NCI-H748 (cell line): ENCODE data around the gene HAP1.
A peak's percentile ranks its signal among the peaks of the same experiment; 100 is the strongest.
"Not testable (repeated sequence)": the region's sequence is repeated elsewhere in the genome, so short reads cannot be mapped to it uniquely, and the experiment has no call there.

ENCODE experiments used
- DNase-seq: peaks from one replicate; lab custom pipeline; 2025; ENCODE audit not compliant: unreplicated experiment; lab: John Stamatoyannopoulos, UW

The HAP1 gene

DNA sequence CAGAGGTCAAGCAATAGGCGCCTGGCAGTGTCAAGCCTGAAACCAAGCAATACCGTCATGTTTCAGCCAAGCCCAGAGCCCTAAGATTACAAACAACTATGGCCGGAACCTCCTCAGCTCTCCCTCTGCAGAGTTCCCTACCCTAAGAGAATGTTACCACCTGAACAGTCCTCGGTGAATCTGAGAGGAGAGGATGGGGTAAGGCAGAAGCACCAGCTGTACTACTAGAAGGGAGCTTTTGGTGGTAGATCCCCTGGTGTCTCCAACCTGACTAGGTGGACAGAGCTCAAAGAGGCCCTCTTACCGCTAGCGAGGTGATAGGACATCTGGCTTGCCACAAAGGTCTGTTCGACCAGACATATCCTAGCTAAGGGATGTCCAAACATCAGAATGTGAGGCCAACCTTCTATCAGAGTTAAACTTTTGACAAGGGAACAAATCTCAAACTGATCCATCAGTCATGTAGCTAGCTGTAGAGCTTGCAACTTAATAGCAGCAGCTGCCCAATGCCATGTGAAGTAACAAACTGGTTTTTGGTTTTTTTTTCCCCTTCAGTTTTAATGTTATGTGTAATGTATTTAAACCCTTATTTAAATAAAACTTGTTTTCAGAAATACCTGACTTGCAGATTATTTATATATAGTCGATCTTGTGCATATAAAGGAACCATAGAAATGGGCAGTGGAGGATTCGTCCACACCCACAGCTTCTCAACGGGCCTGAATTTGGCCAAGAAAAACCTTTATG, 43.2 kb downstream of the HAP1 start:
- no peak for DNase-seq

DNA sequence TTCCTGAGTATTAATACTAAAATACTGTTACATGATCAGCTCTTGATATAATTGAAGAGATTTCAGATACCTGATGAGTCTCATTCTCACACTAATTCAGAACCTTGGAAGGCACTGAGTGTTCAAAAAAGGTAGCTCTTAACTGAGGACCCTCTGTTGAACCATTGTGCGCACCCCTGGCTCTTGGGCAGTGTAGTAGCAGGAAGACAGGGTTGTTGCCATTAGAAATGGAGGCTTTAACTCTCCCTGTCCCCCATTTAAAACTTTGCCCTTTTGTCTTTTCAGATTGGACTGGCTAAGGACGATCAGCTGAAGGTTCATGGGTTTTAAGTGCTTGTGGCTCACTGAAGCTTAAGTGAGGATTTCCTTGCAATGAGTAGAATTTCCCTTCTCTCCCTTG, 43.9 kb downstream of the HAP1 start:
- no peak for DNase-seq

DNA sequence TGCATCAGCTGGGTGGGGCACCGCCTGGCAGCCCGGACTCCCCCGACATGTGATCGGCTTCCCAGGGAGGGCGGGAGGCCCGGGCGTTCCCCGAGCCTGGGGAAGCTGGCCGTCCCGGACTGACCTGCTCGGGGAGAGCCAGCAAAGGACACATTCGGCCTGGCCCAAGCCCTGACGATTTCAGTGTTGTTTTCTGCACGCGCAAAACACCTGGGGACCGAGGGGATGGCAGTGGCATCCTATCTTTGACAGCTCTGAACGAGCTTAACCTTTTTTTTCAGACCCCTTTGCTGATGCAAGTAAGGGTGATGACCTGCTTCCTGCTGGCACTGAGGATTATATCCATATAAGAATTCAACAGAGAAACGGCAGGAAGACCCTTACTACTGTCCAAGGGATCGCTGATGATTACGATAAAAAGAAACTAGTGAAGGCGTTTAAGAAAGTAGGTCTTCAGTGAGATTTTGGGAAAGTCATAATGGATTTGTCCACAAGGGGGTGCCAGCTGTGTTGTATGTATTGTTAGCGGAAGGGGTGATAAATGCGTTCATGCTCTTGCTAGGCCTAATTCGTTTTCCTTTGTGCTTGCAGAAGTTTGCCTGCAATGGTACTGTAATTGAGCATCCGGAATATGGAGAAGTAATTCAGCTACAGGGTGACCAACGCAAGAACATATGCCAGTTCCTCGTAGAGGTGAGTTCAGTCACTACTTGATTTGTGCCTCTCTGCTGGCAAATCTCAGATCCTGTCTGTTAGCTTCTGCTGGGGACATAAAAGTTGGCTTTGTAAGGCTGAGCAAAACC, 44.7 kb downstream of the HAP1 start:
- peak; percentile 57 for DNase-seq

DNA sequence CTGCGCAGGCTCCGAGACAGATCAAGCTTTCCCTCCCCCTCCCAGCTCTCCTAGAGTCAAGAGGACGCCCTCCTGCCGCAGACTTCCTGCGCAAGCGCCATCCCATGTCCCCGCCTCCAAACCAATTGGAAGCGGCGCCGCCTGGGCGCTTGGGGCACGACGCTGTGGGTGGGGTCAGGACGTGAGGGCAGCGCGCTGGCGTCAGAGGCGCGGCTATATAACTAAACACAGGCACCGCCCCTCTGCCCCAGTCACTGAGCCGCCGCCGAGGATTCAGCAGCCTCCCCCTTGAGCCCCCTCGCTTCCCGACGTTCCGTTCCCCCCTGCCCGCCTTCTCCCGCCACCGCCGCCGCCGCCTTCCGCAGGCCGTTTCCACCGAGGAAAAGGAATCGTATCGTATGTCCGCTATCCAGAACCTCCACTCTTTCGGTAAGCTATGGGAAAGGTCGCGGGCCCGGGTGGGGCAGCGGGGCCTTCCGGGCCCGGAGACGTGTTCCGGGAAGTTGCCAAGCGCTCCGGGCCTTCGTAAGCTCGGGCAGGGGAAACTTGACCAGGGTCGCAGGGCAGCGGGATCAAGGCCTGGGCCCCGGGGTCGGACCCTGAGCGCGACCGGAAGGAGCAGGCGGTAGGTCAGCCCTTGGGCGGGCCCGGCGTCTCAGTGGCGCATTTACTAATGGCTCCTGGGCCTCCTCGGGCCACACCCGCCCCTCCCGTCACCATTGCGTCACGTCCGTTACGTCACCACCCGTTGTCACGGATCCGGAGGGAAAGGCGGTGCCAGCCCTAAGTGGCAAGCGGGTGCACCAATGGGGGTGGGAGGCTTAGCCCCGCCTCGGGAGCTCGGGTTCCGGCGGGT, 45.6 kb downstream of the HAP1 start, which contains the start of gene EIF1:
EIF1 (plus strand) TSS at position 245 of the 856 bp plus-strand sequence; CDS start at position 399, 154 bp downstream.
- DNase-seq = peak; percentile 99

DNA sequence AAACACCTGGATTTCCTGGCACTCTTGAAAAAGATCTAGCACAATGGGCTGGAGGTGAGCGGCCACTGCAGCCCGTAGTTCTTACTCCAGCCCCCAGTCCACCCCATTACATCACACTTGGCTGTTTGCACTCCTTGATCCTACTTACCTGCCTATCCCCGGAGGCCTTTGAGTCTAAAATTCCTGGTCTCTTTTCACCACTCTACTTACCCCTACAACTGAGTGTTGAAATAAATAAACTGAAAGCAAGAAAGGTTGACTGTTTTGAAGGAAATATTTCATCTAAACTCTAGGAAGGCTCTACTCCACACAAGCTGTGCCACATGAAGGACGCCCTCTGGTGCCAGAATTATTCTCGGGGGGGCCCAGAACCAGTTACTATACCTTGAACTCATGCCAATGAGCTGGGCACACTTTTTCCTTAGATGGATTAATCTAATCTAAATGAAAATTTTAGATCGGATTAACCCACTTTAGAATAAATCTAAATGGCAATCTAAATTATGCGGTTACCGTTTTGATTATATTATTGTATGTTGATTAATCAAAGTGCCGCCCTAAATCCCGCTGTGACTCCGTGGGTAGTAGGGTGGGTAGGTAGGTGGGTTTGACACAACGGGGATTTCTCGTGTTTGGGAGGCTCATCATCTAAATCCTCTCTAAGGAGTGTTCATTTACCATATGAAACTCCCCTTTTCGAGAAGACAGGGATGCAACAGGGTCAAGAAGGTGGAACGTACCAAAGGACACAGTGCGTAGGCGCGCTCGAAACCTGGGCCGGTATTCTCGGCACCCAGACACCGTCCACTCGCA, 46.4 kb downstream of the HAP1 start:
- peak; percentile 62 for DNase-seq

DNA sequence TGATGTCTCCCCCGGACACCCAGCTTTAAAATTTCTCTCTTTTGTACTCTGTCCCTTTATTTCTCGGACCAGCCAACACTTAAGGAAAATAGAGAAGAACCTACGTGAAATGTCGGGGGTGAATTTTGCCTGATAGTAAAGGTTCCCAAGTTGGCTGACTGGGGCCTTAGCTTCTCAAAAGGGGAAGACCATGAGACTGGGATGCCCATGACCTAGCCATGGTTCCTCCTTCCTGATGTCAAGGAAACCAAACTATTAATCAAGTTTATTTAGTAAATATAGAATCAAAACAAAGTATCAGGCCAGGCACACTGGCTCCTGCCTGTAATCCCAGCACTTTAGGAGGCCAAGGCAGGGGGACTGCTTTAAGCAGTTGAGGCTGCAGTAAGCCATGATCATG, 48.2 kb downstream of the HAP1 start:
- no peak for DNase-seq

DNA sequence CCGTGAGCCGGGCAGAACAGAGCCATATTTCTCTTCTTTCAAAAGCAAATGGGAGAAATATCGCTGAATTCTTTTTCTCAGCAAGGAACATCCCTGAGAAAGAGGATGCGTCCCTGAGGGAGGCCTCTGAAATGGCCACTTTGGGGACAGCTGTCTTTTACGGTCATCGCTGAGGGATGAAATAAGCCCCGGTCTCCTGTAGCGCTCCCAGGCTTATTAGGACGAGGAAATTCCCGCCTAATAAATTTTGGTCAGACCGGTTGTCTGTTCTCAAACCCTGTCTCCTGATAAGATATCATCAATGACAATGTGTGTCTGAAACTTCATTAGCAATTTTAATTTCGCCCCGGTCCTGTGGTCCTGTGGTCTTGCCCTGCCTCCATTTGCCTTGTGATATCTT, 48.7 kb downstream of the HAP1 start:
- not testable (repeated sequence) for DNase-seq

DNA sequence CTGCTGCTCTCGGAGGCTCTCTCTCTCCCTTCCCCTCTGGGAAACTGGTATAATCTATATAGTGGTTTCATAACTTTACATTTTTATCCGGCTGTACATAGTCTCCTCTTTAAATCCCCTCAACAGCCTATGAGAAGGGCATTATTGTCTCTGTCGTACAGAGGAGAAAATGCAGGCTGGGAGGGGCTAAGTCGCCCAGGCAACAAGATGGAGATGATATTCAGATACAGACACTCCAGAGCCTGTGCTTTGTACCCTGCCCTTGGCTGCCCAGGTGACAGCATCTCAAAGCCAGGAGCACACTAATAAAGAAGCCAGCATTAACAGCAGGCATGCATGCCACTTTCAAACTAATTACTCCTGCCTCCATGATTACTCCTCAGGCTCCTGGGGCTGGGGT, 50.4 kb downstream of the HAP1 start:
- peak; percentile 33 for DNase-seq

DNA sequence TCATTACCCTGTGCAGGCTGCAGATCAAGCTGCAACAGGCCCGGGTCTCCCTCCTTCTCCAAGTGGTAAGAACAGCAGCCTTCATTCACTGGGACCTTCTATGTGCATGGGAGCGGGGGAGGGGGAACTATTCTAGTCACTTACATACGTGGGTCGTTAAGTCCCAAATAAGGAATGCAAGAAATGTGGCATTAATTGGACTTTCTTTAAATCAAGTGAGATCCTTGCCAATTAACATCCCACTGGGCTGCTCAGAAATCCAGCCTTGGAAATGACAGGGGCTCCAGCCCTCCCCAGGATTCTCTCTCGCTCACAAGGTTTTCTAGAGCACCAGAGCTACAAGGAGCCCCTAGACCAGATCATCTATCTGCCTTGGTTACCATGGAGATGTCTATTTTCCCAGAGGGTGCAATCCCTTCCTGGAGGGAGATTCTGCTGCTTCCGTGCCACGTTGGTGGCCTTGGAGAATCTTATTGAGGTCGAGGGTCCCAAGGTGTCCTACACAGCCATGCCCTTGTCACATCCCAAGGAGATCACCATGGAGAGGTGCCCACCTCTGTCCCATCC, 50.9 kb downstream of the HAP1 start:
- DNase-seq = peak; percentile 15

DNA sequence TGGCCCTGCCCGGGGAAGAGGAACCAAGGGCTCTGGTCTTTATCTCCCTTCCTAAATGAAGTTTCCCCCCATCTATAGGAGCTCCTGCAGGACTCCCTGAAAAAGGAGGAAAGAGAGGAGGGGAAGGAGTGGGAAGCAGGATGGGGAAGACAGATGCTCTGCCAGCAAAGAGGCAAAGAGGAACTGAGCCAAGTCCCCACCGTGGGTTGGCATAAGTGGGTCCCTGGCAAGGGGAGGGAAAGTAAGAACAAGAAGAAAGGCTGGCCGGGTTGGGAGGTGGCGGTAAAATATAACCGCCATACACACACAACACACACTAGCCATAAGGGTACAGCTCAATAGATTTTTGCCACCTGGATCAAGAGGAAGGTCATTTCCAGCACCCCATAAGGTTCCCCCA, 51.8 kb downstream of the HAP1 start:
- no peak for DNase-seq

DNA sequence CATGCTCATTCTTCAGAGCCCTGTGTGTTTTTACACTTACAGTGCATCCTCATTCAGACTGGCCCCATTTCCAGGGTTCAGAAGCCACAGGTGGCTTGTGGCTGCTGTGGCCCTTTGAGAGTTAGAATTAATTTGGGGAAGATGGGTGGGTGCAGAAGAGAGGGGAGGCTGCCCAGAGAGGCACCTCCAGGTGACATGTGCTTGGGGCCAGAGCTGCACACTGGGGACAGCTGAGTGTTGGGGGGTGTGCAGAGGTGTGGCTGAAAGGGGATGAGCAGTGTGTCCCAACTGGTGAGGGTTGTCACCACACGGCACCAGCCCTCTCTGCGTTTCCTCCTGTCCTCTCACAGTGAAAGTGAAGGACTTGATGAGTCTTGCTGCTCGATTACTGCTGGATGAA, 52.7 kb downstream of the HAP1 start:
- no peak for DNase-seq

DNA sequence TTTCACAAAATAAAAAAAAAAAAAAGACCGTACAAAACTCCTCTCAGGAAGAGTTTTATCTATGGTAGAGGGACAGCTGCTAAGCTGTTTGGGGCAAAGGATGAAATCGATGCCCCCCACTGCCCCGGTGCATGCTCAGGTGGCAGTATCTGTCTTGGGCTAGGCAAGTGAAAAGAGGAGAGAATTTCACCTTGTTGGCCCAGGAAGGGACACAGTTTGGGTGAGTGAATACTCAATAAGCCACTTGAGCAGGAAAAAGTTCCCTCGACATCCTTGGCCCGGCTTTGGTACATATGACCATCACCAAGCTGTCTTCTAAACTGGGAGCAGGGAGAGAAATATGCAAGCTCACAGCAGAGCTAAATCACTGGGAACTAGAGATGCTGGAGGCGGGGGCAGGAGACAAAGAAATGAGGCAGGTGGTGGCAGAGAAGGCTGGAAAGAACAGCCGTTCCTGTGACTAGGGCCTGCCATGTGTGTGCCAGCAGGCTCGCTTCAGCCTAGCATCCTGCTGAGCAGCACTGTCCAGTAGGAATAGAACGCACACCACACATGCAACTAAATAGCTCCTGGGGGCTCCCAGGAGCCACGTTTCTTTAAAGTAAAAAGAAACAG, 53.9 kb downstream of the HAP1 start:
- peak; percentile 22 for DNase-seq

DNA sequence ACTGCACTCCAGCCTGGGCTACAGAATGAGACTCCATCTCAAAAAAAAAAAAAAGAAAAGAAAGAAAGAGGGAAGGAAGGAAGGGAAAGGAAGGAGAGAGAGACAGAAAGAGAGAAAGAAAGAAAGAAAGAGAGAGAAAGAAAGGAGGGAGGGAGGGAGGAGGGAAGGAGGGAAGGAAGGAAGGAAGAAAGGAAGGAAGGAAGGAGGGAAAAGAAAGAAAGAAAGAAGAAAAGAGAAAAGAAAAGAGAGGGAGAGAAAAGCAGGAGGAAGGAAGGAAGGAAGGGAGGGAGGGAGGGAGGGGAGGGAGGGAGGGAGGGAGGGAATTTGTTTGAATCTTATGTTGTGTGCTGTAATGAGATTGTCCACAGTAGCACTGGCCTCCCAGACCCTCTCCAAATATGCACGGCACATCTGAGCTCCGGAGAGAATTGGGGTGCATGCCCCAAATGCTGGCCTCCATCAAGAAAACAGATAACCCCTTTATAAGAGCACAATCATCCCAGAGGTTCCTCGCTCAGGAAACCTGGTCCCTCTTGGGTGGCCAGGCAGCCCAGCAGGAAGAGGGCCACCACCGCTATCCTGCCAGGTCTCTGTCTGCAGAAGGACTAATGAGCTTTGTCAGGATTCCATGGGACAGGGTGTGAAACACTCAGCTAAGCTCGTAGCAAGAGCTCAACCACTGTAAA, 54.6 kb downstream of the HAP1 start:
- DNase-seq = no peak

DNA sequence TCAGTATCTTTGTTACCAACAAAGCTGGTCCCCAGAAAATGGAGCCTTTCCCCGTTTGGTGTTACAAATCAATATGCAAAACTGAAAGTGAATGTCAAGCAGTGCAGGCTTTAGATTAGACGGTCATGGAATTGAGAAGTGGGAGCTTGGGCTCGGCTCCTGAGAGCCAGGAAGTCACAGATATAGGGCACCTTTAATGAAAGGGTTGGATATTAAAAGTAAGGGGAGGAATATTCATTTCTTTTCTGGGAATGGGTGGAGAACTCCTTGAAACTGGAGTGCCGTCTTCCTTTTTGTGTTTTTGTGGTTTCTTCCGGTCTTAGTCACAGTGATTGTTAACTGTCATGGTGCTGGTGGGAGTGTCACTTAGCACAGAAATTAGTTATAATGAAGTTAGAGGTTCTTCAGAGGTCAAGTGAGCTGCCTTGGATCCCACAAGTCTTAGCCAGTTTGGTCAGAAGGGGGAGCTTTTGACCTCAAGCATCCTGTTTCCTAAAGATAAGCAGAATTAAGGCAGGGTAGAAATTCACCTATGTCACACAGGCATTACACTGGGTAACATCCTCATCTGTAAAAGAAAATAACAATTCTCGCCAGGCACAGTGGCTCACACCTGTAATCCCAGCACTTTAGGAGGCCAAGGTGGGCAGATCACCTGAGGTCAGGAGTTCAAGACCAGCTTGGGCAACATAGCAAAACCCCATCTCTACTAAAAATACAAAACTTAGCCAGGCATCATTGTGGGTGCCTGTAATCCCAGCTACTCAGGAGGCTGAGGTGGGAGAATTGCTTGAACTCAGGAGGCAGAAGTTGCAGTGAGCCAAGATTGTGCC, 55.3 kb downstream of the HAP1 start:
- DNase-seq = no peak

DNA sequence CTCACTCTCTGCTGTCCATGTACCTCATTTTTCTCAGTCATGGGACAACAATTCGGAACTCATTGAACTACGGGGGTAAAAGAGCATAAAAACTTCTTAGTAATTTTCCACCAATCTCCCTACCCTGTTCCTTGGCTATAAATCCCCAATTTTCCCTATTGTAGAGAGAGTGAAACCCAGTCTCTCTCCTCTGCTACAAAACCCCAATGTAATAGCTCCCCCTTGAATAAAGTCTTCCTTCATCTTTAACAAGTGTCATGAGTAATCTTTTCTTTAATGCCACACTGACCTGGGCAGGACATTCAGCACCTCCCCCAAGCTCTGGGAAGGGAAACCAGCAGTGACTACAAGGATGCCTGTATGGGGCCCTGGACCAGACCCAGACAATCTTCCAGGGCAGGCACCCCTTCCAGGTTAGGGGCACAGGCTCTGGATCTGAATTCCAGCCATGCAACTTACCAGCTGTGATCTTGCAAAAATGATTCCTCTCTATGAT, 56.0 kb downstream of the HAP1 start:
- DNase-seq = no peak

DNA sequence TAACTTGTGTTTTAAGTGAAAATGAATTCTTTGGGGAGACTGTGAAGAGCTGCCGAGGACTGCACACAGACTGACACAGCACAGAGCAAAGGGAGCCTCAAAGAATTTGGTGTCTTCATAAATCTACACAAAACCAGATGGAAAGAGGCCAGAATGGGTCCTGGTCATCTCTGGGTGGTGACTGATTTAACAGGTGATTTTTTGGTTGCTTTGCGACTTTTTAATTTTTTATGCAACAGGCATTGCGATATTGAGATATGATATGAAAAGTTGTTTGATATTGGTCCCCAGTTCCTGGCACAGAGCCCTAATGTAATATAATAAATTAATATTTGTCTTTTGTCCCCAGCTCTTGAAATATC, 58.4 kb downstream of the HAP1 start:
- no peak for DNase-seq

DNA sequence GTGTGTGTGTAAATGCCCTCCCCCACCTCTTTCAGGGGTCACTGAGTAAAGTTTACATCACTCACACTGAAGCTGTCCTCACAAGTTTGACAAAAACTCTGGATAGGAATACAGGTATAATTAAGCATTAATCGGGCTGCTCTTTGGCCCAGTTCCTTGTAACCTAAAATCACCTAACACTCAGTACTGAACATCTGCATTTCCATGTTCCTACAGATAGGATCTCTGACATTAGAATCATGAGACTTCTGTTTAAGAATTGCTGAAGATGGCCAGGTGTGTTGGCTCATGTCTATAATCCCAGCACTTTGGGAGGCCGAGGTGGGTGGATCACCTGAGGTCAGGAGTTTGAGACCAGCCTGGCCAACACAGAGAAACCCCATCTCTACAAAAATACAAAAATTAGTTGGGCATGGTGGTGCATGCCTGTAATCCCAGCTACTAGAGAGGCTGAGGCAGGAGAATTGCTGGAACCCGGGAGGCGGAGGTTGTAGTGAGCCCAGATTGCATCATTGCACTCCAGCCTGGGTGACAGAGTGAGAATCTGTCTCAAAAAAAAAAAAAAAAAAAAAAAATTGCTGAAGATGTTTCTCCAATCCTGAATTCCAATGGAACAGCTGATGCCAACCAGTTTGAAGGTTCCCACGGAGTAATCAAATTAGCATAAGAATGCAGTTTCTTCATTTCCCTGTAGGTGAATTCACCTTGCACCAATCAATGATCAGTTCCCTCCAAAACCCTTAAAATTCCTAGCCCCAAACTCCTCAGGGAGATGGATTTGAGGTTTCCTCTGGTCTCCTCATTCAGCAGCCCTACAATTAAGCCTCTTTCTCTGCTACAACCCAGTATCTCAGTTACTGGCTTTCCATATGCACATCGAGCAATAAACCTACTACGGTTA, 59.0 kb downstream of the HAP1 start:
- DNase-seq = not testable (repeated sequence)
